ENCODE results near the gene LENG8. TPM values are rescaled to one million over a fixed set of nuclear protein-coding genes. Genes with fewer than 3 reads are reported as not detected.

The LENG8 gene
- total and polyA plus RNA-seq, 2 of the 8 experiments (the other 6 are each of a cell fraction or from before 2014, with no cell fraction given): 62.2 to 108 TPM

- TF ChIP-seq SIN3A (conservative IDR thresholded peaks at IDR 0.05 in 1 of 2, IDR thresholded peaks at IDR 0.05 in 1 of 2; ENCODE audit: low read depth in 1 of 2, low read length in 2 of 2) (no peak), CHD7 (IDR thresholded peaks at IDR 0.05; ENCODE audit: insufficient replicate concordance, low read length) (no peak), GABPA (IDR thresholded peaks at IDR 0.05; ENCODE audit: borderline replicate concordance, insufficient read depth, low read length) (no peak), KDM5A (IDR thresholded peaks at IDR 0.05; ENCODE audit: low read length) (no peak), GTF2F1 (IDR thresholded peaks at IDR 0.05; ENCODE audit: borderline replicate concordance, low read depth, low read length) (no peak), BCL11A (IDR thresholded peaks at IDR 0.05; ENCODE audit: low read depth in 2 of 2, low read length in 2 of 2) (no peak)
Observed at GRCh38 chr19:54429176-54429495, 19.9 kb upstream of the LENG8 start (continued).

Data from H1 (cell line).